ENCODE data around the gene TDRD7.

DNA sequence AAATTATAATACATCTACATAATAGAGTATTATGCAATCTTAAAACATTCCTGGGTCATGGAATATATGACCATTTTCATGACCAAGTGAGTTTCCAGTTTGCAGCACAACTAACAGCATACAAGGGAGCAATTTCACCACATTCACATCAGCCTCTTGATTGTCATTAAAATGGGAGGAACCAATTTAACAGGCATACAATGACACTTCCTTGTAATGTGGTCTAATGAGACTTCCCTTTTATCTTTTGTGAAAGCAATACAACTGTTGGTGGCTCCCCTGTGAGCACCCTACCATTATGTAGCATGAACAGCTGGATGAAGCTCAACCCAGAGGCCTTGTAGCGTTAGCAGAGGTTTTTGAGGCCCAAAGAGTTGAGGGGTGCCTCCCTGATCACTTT, 76.0 kb downstream of the TDRD7 start:
- TF ChIP-seq POLR2A (IDR thresholded peaks at IDR 0.05; ENCODE audit: low read length), result no peak
- no peak for TF ChIP-seq GATA1 (IDR thresholded peaks at IDR 0.05; ENCODE audit: low read depth, low read length)

Data from erythroblast (primary cell).